SK-N-SH treated with all-trans-retinoic acid at 6 μM for 48 hours (cell line): Measurements from ENCODE around the gene EFL1.

ENCODE experiments used
- ARNTL ChIP-seq: fragments of 450-650 bp; formaldehyde crosslinking; IDR thresholded peaks from 2 replicates; pipeline ENCODE4 v1.5.0; 2020; ENCODE audit warnings: low read depth, mild to moderate bottlenecking, moderate library complexity, borderline replicate concordance
- BACH2 ChIP-seq: fragments of 250-450 bp; sonication (Bioruptor Pico); IDR thresholded peaks from 2 replicates; pipeline ENCODE4 v1.9.0; 2021; ENCODE audit warnings: mild to moderate bottlenecking, borderline replicate concordance
- CREB5 ChIP-seq: fragments of 250-450 bp; sonication (Bioruptor Pico); IDR thresholded peaks from 2 replicates; pipeline ENCODE4 v1.5.1; 2020; ENCODE audit warnings: low read depth, mild to moderate bottlenecking, moderate library complexity
- GLIS3 ChIP-seq: fragments of 250-450 bp; sonication (Bioruptor Pico); IDR thresholded peaks from 2 replicates; pipeline ENCODE4 v1.5.0; 2020; ENCODE audit warnings: mild to moderate bottlenecking, moderate library complexity
- PATZ1 ChIP-seq: fragments of 250-450 bp; sonication (Bioruptor Pico); IDR thresholded peaks from 2 replicates; pipeline ENCODE4 v1.8.0; 2020; ENCODE audit warnings: mild to moderate bottlenecking, moderate library complexity, borderline replicate concordance
- PPARA ChIP-seq: fragments of 250-450 bp; sonication (Bioruptor Pico); IDR thresholded peaks from 2 replicates; pipeline ENCODE4 v1.5.0; 2020; ENCODE audit warnings: mild to moderate bottlenecking, borderline replicate concordance
- TSHZ2 ChIP-seq: fragments of 250-450 bp; sonication (Bioruptor Pico); IDR thresholded peaks from 2 replicates; pipeline ENCODE4 v1.5.0; 2020; ENCODE audit warnings: mild to moderate bottlenecking, moderate library complexity
- ZFP30 ChIP-seq: fragments of 450-650 bp; formaldehyde crosslinking; IDR thresholded peaks from 2 replicates; pipeline ENCODE4 v1.5.0; 2022; ENCODE audit warnings: mild to moderate bottlenecking, moderate library complexity
- ZNF70 ChIP-seq: fragments of 450-650 bp; formaldehyde crosslinking; IDR thresholded peaks from 2 replicates; pipeline ENCODE4 v1.5.0; 2020; ENCODE audit warnings: mild to moderate bottlenecking, moderate library complexity

- no peak for TF ChIP-seq TSHZ2 (CRISPR knock-in tag)
- no peak for TF ChIP-seq CREB5 (CRISPR knock-in tag)
- no peak for TF ChIP-seq ZFP30
- TF ChIP-seq ARNTL (CRISPR knock-in tag), result no peak
- no peak for TF ChIP-seq GLIS3 (CRISPR knock-in tag)
- no peak for TF ChIP-seq PPARA
- TF ChIP-seq BACH2, result no peak
- TF ChIP-seq ZNF70, result no peak
- TF ChIP-seq PATZ1 (CRISPR knock-in tag), result no peak
These were observed 145.2 kb downstream of the EFL1 start for GRCh38 chr15:82117296-82117695.
